ENCODE data around the gene TPRKB. TPM values are rescaled to one million over a fixed set of nuclear protein-coding genes. Genes with fewer than 3 reads are reported as not detected.

The TPRKB gene
- total and polyA plus RNA-seq, 2 donors (not counting 1 experiment from before 2014, with no cell fraction given) = 24.3 to 31.2 TPM

GRCh38 chr2:73718851-73719621 lies 18.1 kb downstream of the TPRKB start:
- Mint-ChIP-seq H3K27me3 (peaks cover 19% of the 10 kb centered on the region), H3K27ac (no peak overlapping the region), H3K4me3 (no peak overlapping the region), H3K9me3 (ENCODE audit: insufficient read depth) (no peaks in the 10 kb centered on the region), H3K4me1 (no peaks in the 10 kb centered on the region)
- Histone ChIP-seq H3K4me3 (ENCODE audit: control extremely low read depth in 1 of 5, extremely low read depth in 1 of 5, insufficient read depth in 1 of 5, low read depth in 2 of 5, low read length in 4 of 5) (no peak overlapping the region), H2AFZ (ENCODE audit: insufficient read depth, low read depth, low read length, poor library complexity, severe bottlenecking) (no peak overlapping the region), H3K9ac (ENCODE audit: low read length) (no peak overlapping the region), H3K27ac (ENCODE audit: low read length in 2 of 2) (no peak overlapping the region), H3K4me1 (ENCODE audit: control insufficient read depth in 2 of 2, insufficient read depth in 2 of 2, low read length in 2 of 2) (no peaks in the 10 kb centered on the region), H3K4me2 (replicated peaks; ENCODE audit: low read depth, low read length, poor library complexity, severe bottlenecking) (no peak overlapping the region), H3K27me3 (replicated peaks in 1 of 4; ENCODE audit: control extremely low read depth in 1 of 4, control insufficient read depth in 3 of 4, insufficient read depth in 4 of 4, low read length in 3 of 4) (peaks cover 0 to 5% (median 4%) of the 10 kb centered on the region in 4 experiments), H3K79me2 (ENCODE audit: control insufficient read depth, insufficient read depth, low read length) (no peaks in the 10 kb centered on the region), H4K20me1 (ENCODE audit: control insufficient read depth, insufficient read depth, low read length, poor library complexity, severe bottlenecking) (no peaks in the 10 kb centered on the region), H3K9me3 (ENCODE audit: control extremely low read depth in 1 of 3, control insufficient read depth in 2 of 3, insufficient read depth in 1 of 3, low read length in 2 of 3) (peaks cover 0 to 17% (median 2%) of the 10 kb centered on the region in 3 donors), H3K36me3 (replicated peaks in 1 of 2; ENCODE audit: control extremely low read depth in 1 of 2, control insufficient read depth in 1 of 2, extremely low read depth in 1 of 2, insufficient read depth in 2 of 2, low read length in 1 of 2) (no peaks in the 10 kb centered on the region)
- ATAC-seq (ENCODE audit: low read depth) (no peak), DNase-seq (no peak)
- ChIA-PET CTCF (no interaction called here), POLR2A (no interaction called here)
- no peak for TF ChIP-seq EZH2 (IDR thresholded peaks at IDR 0.05; ENCODE audit: borderline replicate concordance, insufficient read depth, low read depth, low read length, poor library complexity, severe bottlenecking)
- TF ChIP-seq, protein P1, sequence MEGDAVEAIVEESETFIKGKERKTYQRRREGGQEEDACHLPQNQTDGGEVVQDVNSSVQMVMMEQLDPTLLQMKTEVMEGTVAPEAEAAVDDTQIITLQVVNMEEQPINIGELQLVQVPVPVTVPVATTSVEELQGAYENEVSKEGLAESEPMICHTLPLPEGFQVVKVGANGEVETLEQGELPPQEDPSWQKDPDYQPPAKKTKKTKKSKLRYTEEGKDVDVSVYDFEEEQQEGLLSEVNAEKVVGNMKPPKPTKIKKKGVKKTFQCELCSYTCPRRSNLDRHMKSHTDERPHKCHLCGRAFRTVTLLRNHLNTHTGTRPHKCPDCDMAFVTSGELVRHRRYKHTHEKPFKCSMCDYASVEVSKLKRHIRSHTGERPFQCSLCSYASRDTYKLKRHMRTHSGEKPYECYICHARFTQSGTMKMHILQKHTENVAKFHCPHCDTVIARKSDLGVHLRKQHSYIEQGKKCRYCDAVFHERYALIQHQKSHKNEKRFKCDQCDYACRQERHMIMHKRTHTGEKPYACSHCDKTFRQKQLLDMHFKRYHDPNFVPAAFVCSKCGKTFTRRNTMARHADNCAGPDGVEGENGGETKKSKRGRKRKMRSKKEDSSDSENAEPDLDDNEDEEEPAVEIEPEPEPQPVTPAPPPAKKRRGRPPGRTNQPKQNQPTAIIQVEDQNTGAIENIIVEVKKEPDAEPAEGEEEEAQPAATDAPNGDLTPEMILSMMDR (IDR thresholded peaks at IDR 0.05) = no peak
- intact Hi-C loops (cut with micrococcal nuclease) = no loop called here
- WGBS (ENCODE audit: insufficient coverage) = 76% methylated on average over 5 of the region's 11 CpGs

GRCh38 chr2:73718421-73718820 lies 18.7 kb downstream of the TPRKB start:
- POLR2A ChIA-PET = no interaction called here

More at GRCh38 chr2:73718421-73718820, 18.7 kb downstream of the TPRKB start:
- Histone ChIP-seq H3K4me2 (replicated peaks; ENCODE audit: low read depth, low read length, poor library complexity, severe bottlenecking) (no peak overlapping the region), H3K79me2 (ENCODE audit: control insufficient read depth, insufficient read depth, low read length) (no peaks in the 10 kb centered on the region), H3K27me3 (replicated peaks in 1 of 4; ENCODE audit: control extremely low read depth in 1 of 4, control insufficient read depth in 3 of 4, insufficient read depth in 4 of 4, low read length in 3 of 4) (peaks cover 0 to 5% (median 4%) of the 10 kb centered on the region in 4 experiments), H3K9me3 (ENCODE audit: control extremely low read depth in 1 of 3, control insufficient read depth in 2 of 3, insufficient read depth in 1 of 3, low read length in 2 of 3) (peaks cover 0 to 18% (median 5%) of the 10 kb centered on the region in 3 donors), H3K4me3 (ENCODE audit: control extremely low read depth in 1 of 5, extremely low read depth in 1 of 5, insufficient read depth in 1 of 5, low read depth in 2 of 5, low read length in 4 of 5) (no peak overlapping the region), H3K9ac (ENCODE audit: low read length) (no peak overlapping the region), H4K20me1 (ENCODE audit: control insufficient read depth, insufficient read depth, low read length, poor library complexity, severe bottlenecking) (no peaks in the 10 kb centered on the region), H3K27ac (ENCODE audit: low read length in 2 of 2) (no peak overlapping the region), H3K36me3 (replicated peaks in 1 of 2; ENCODE audit: control extremely low read depth in 1 of 2, control insufficient read depth in 1 of 2, extremely low read depth in 1 of 2, insufficient read depth in 2 of 2, low read length in 1 of 2) (no peaks in the 10 kb centered on the region), H2AFZ (ENCODE audit: insufficient read depth, low read depth, low read length, poor library complexity, severe bottlenecking) (no peak overlapping the region), H3K4me1 (ENCODE audit: control insufficient read depth in 2 of 2, insufficient read depth in 2 of 2, low read length in 2 of 2) (no peaks in the 10 kb centered on the region)
- WGBS (ENCODE audit: insufficient coverage) = 74% methylated on average over 5 of the region's 6 CpGs
- ATAC-seq (ENCODE audit: low read depth) (no peak), DNase-seq (no peak)
- TF ChIP-seq EZH2 (IDR thresholded peaks at IDR 0.05; ENCODE audit: borderline replicate concordance, insufficient read depth, low read depth, low read length, poor library complexity, severe bottlenecking) = no peak
- TF ChIP-seq, protein P1 (IDR thresholded peaks at IDR 0.05) = no peak
- Mint-ChIP-seq H3K4me3 (no peak overlapping the region), H3K27ac (no peak overlapping the region), H3K27me3 (peaks cover 23% of the 10 kb centered on the region), H3K9me3 (ENCODE audit: insufficient read depth) (peaks cover 5% of the 10 kb centered on the region), H3K4me1 (no peaks in the 10 kb centered on the region)
- intact Hi-C loops (cut with micrococcal nuclease) = no loop called here
- CTCF ChIA-PET = no interaction called here
